Breast epithelium (tissue), 3 donors: ENCODE results near the gene AGAP3.

Experiments used
- POLR2A ChIP-seq: fragments of 450-650 bp; IDR thresholded peaks from one replicate; pipeline ENCODE4 v1.6.1; 2016; ENCODE audit warnings: antibody characterized with exemption, mild to moderate bottlenecking, moderate library complexity
- POLR2AphosphoS5 ChIP-seq, 3 donors: sonication (generic); formaldehyde crosslinking; IDR thresholded peaks; one replicate each; pipeline ENCODE4 v1.6.1; 2017; ENCODE audit warnings: antibody characterized with exemption in 3 of 3
- TF ChIP-seq, protein P1 (sequence below), 3 donors: fragments of 450-650 bp; IDR thresholded peaks; one replicate each; pipeline ENCODE4 v1.5.1; 2016 to 2017; ENCODE audit warnings: antibody characterized with exemption in 3 of 3, mild to moderate bottlenecking in 3 of 3, moderate library complexity in 3 of 3

DNA sequence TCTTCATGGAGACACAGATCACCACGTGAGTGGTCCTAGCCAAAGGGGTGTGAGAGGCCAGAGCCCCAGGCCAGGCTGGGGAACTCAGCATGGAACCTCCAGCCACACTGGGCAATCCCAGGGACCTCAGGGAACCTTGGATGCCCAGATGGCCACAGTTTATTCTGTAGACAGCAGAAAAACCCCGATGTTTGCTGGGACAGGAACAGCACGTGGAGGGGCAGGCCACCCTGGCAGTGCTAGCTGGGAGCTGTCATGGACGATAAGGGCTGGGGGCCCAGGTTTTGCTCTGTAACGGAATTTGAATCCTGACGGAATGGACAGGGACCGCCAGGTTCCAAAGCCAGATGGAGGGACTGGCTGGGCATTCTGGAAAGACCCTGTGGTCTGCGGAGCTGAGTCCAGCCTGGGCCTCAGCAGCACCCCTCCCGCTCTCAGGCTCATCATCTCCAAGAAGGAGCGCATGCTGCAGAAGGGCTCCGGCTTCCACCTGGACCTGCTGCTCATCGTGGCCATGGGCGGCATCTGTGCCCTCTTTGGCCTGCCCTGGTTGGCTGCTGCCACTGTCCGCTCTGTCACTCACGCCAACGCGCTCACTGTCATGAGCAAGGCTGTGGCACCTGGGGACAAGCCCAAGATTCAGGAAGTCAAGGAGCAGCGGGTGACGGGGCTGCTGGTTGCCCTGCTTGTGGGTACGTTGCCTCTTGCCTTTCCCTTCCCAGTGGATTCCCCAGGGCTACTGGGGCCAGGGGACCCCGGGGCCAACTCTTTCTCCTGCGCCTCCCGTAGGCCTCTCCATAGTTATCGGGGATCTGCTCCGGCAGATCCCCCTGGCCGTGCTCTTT lies 11.2 kb upstream of the AGAP3 start:
- TF ChIP-seq, protein P1, sequence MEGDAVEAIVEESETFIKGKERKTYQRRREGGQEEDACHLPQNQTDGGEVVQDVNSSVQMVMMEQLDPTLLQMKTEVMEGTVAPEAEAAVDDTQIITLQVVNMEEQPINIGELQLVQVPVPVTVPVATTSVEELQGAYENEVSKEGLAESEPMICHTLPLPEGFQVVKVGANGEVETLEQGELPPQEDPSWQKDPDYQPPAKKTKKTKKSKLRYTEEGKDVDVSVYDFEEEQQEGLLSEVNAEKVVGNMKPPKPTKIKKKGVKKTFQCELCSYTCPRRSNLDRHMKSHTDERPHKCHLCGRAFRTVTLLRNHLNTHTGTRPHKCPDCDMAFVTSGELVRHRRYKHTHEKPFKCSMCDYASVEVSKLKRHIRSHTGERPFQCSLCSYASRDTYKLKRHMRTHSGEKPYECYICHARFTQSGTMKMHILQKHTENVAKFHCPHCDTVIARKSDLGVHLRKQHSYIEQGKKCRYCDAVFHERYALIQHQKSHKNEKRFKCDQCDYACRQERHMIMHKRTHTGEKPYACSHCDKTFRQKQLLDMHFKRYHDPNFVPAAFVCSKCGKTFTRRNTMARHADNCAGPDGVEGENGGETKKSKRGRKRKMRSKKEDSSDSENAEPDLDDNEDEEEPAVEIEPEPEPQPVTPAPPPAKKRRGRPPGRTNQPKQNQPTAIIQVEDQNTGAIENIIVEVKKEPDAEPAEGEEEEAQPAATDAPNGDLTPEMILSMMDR (IDR thresholded peaks at IDR 0.05) = no peak
- TF ChIP-seq POLR2AphosphoS5 (IDR thresholded peaks at IDR 0.05) (no peak), POLR2A (no peak)
